ENCODE results near the gene PRKCE.

GRCh38 chr2:46120792-46121555 is 469.5 kb downstream of the PRKCE start:
- no peak for TF ChIP-seq CTCF (IDR thresholded peaks at IDR 0.05; ENCODE audit: poor library complexity)
- no peak for TF ChIP-seq EZH2phosphoT487 (IDR thresholded peaks at IDR 0.05; ENCODE audit: low read depth, severe bottlenecking, unreplicated experiment)
